ENCODE data around the gene TBPL2. TPM values are rescaled to one million over a fixed set of nuclear protein-coding genes. Genes with fewer than 3 reads are reported as not detected.

Gene TBPL2
- total and polyA plus RNA-seq, 2 donors (not counting 3 experiments of a cell fraction or from before 2014, with no cell fraction given): not detected

DNA sequence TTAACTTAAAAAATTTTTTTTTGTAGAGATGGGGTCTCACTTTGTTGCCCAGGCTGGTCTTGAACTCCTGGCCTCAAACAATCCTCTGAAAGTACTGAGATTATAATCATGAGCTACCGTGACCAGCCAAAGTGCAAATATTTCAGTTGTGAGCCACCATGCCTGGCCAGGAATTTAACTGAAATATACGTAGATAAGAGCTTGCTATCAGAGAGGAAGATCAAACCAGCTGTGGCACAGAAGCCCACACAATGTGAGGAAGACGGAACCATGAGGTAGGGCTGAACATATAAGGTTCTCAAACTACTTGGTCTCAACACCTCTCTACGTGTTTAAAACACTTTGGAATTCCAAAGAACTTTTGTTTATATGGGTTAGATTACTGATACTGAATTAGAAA is 57.9 kb downstream of the TBPL2 start:
- intact Hi-C loops (cut with micrococcal nuclease) (no loop called here), dilution Hi-C loops (cut with MboI; ENCODE audit: extremely low pct_ligation_motif_present, low sequenced_read_pairs) (no loop called here)
- CTCF ChIA-PET: interaction anchor here (1.0 to 1.6 kb wide), 4 partner anchors 10 to 169 kb away, joined by 3 to 8 read pairs (median 4); no protein-coding TSS in a partner anchor
- H3K79me2 ChIP-seq (ENCODE audit: control insufficient read depth, insufficient read depth, low read length): no peaks in the 10 kb centered on the region
- no peaks in the 10 kb centered on the region for H3K27me3 ChIP-seq (ENCODE audit: control insufficient read depth in 2 of 2, insufficient read depth in 2 of 2, low read length in 2 of 2)
- FAIRE-seq (no peak), DNase-seq (ENCODE audit: low read depth, low spot score) (no peak)
- no peak overlapping the region for H3K27ac ChIP-seq (ENCODE audit: insufficient read depth, low read depth, low read length)
- H4K20me1 ChIP-seq (replicated peaks; ENCODE audit: control insufficient read depth, extremely low read depth, insufficient read depth, low read length): no peaks in the 10 kb centered on the region
- no peak overlapping the region for H3K4me3 ChIP-seq (replicated peaks in 1 of 3; ENCODE audit: insufficient read depth in 1 of 3, low read depth in 1 of 3, low read length in 3 of 3)
- TF ChIP-seq POLR2AphosphoS5 (IDR thresholded peaks at IDR 0.05; ENCODE audit: insufficient read depth, low read depth, low read length) (no peak), FOS (IDR thresholded peaks at IDR 0.05; ENCODE audit: borderline replicate concordance, insufficient read depth, low read length) (no peak), GATA2 (IDR thresholded peaks at IDR 0.05; ENCODE audit: insufficient read depth, insufficient read length, low read depth, low read length) (no peak), EZH2 (IDR thresholded peaks at IDR 0.05; ENCODE audit: borderline replicate concordance, low read depth, low read length, severe bottlenecking) (no peak), MYC (IDR thresholded peaks at IDR 0.05; ENCODE audit: low read depth, low read length) (no peak), JUN (IDR thresholded peaks at IDR 0.05; ENCODE audit: borderline replicate concordance, insufficient read depth, insufficient read length, low read depth) (no peak), POLR2A (IDR thresholded peaks at IDR 0.05; ENCODE audit: low read depth, low read length) (no peak)
- TF ChIP-seq, protein P1, sequence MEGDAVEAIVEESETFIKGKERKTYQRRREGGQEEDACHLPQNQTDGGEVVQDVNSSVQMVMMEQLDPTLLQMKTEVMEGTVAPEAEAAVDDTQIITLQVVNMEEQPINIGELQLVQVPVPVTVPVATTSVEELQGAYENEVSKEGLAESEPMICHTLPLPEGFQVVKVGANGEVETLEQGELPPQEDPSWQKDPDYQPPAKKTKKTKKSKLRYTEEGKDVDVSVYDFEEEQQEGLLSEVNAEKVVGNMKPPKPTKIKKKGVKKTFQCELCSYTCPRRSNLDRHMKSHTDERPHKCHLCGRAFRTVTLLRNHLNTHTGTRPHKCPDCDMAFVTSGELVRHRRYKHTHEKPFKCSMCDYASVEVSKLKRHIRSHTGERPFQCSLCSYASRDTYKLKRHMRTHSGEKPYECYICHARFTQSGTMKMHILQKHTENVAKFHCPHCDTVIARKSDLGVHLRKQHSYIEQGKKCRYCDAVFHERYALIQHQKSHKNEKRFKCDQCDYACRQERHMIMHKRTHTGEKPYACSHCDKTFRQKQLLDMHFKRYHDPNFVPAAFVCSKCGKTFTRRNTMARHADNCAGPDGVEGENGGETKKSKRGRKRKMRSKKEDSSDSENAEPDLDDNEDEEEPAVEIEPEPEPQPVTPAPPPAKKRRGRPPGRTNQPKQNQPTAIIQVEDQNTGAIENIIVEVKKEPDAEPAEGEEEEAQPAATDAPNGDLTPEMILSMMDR (IDR thresholded peaks at IDR 0.05; ENCODE audit: extremely low read depth in 1 of 2, insufficient read depth in 1 of 2, low read depth in 1 of 2, low read length in 2 of 2): no peak
- TF ChIP-seq, protein P2, sequence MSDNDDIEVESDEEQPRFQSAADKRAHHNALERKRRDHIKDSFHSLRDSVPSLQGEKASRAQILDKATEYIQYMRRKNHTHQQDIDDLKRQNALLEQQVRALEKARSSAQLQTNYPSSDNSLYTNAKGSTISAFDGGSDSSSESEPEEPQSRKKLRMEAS (IDR thresholded peaks at IDR 0.05; ENCODE audit: insufficient read depth, insufficient read length): no peak
- no peak overlapping the region for H3K9ac ChIP-seq (replicated peaks; ENCODE audit: extremely low read depth, insufficient read depth, low read length)
- no peak overlapping the region for H2AFZ ChIP-seq (ENCODE audit: low read depth, low read length)
- peaks cover 2 to 12% of the 10 kb centered on the region in 2 experiments for H3K36me3 ChIP-seq (ENCODE audit: control insufficient read depth in 2 of 2, extremely low read depth in 1 of 2, insufficient read depth in 2 of 2, low read length in 2 of 2)
- H3K9me1 ChIP-seq (replicated peaks; ENCODE audit: control insufficient read depth, extremely low read depth, insufficient read depth, low read length): no peaks in the 10 kb centered on the region
- H3K4me1 ChIP-seq (ENCODE audit: control insufficient read depth, extremely low read depth, insufficient read depth, low read length): no peaks in the 10 kb centered on the region
- POLR2A ChIA-PET: no interaction called here
- no peak overlapping the region for H3K4me2 ChIP-seq (ENCODE audit: insufficient read depth, low read length)
- BruUV-seq (replicated peaks): no TSS peak
- H3K9me3 ChIP-seq (replicated peaks; ENCODE audit: control insufficient read depth, insufficient read depth, low read length): no peaks in the 10 kb centered on the region

Data from endothelial cell of umbilical vein (primary cell).